Panc1 (cell line): Measurements from ENCODE around the gene PTPRH. TPM values are rescaled to one million over a fixed set of nuclear protein-coding genes. Genes with fewer than 3 reads are reported as not detected.

Experiments
- ATAC-seq: fragments of 200-7000 bp; cut with Tn5 transposase; 2 replicates; pipeline ENCODE4 v1.9.1; 2020; ENCODE audit warnings: mild to moderate bottlenecking, moderate library complexity
- BruUV-seq: library from RNA; stranded (reverse); fragments of 400-500 nt; replicated peaks from 2 replicates; lab custom pipeline; 2021; lab: Mats Ljungman, UMichigan
- CTCF ChIA-PET: fragments of 300-600 bp; sonication (Branson Sonifier 250); formaldehyde crosslinking; loops from one replicate; lab custom pipeline; 2022; ENCODE audit warnings: antibody characterized with exemption; lab: Charles Lee
- POLR2A ChIA-PET: fragments of 300-600 bp; sonication (Branson Sonifier 250); formaldehyde crosslinking; loops from one replicate; lab custom pipeline; 2022; ENCODE audit warnings: antibody characterized with exemption; lab: Charles Lee
- DNase-seq: peaks from one replicate; pipeline ENCODE4 v3.0.0-alpha.2; 2010; ENCODE audit warnings: low read depth, low spot score
- H3K27ac ChIP-seq: 2 replicates; pipeline ENCODE4 v1.5.1; 2011; ENCODE audit warnings: mild to moderate bottlenecking, low read length, inconsistent platforms
- H3K27me3 ChIP-seq: fragments of 200-500 bp; sonication (Bioruptor generic); 2 replicates; pipeline ENCODE4 v1.6.0; 2014; ENCODE audit warnings: low read length, inconsistent platforms; ENCODE audit not compliant: control insufficient read depth, insufficient read depth
- H3K36me3 ChIP-seq: fragments of 200-500 bp; sonication (Bioruptor generic); 2 replicates; pipeline ENCODE4 v1.5.1; 2014; ENCODE audit warnings: inconsistent platforms, mild to moderate bottlenecking, low read length, moderate library complexity; ENCODE audit not compliant: control insufficient read depth, insufficient read depth
- H3K4me1 ChIP-seq: 2 replicates; pipeline ENCODE4 v1.5.1; 2011; ENCODE audit warnings: inconsistent platforms, mild to moderate bottlenecking, low read length, moderate library complexity; ENCODE audit not compliant: control insufficient read depth, insufficient read depth
- H3K4me3 ChIP-seq, 2 experiments: 2 replicates each; pipeline ENCODE4 v1.5.1; 2011 to 2012; ENCODE audit warnings: low read depth in 2 of 2, low read length in 2 of 2, mild to moderate bottlenecking in 2 of 2, inconsistent platforms in 1 of 2, moderate library complexity in 1 of 2
- H3K9me3 ChIP-seq: fragments of 200-500 bp; sonication (Bioruptor generic); 2 replicates; pipeline ENCODE4 v1.5.1; 2014; ENCODE audit warnings: low read depth, mild to moderate bottlenecking, inconsistent platforms, low read length, moderate library complexity; ENCODE audit not compliant: control insufficient read depth, insufficient read depth
- POLR2AphosphoS5 ChIP-seq: IDR thresholded peaks from 2 replicates; pipeline ENCODE4 v1.6.1; 2012; ENCODE audit warnings: mild to moderate bottlenecking, low read depth, low read length, moderate library complexity
- SIN3A ChIP-seq: IDR thresholded peaks from 2 replicates; pipeline ENCODE4 v1.6.1; 2012; ENCODE audit warnings: low read depth, mild to moderate bottlenecking, low read length, moderate library complexity, borderline replicate concordance; ENCODE audit not compliant: insufficient read depth
- TCF7L2 ChIP-seq: IDR thresholded peaks from 2 replicates; pipeline ENCODE4 v1.6.1; 2011; ENCODE audit warnings: mild to moderate bottlenecking, low read depth, low read length, inconsistent platforms
- in situ Hi-C: cut with HindIII; loops from 2 replicates; pipeline ENCODE4 v1.10.0; 2016; ENCODE audit warnings: low sequenced_read_pairs, low pct_unique_long_range_greater_than_20kb
- intact Hi-C: fragments of 100-400 bp; cut with micrococcal nuclease; formaldehyde crosslinking; loops from one replicate; pipeline ENCODE4 v1.10.0; 2022; ENCODE audit not compliant: unreplicated experiment
- total RNA-seq: library from RNA; stranded (reverse); gene quantifications from one replicate; pipeline ENCODE4 v1.2.1, GENCODE V29; 2021; ENCODE audit not compliant: unreplicated experiment
- TF ChIP-seq, protein P1 (sequence below): fragments of 450-650 bp; IDR thresholded peaks from 2 replicates; pipeline ENCODE4 v1.5.1; 2017; ENCODE audit warnings: mild to moderate bottlenecking
- TF ChIP-seq, protein P2 (sequence below), 2 experiments: IDR thresholded peaks; 2 replicates each; pipeline ENCODE4 v1.6.1; 2011 to 2012; ENCODE audit warnings: low read depth in 2 of 2, control low read depth in 1 of 2, low read length in 1 of 2, mild to moderate bottlenecking in 1 of 2, moderate library complexity in 1 of 2; ENCODE audit not compliant: insufficient read depth in 1 of 2

Gene PTPRH
- total RNA-seq, 1 experiment from 2014 or later: 42.8 TPM

DNA sequence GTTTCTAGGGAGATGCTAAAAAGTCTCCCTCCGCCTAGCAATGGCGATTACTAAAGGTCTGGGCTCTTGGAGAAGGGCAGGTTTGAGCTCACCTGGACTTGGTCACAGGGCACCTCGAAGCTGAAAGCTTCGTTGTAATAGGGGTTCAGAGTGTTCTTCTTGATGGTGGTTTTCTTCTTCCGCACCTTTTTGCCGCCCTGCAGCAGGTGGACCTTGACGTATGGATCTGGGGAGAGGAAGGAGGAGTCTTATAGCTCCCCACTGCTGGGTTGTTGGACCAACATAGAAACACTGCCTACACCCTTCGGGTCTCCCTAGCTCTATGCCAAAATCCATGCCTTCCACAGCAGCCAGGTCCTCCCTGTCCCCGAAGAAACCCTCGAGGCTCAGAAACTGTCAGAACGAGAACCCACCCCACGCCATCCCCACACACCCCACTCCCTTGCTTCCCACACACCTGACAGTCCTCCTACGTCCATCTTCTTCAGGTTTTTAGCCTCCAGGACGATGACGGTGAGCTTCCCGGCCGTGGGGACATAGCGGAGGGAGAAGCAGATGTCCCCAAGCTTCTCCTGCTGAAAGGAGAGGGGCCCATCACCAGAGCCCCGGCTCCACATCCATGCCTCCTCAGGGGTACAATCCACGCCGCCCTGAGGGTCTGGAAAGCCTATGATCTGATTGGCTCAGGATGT is 34.7 kb downstream of the PTPRH start:
- no peaks in the 10 kb centered on the region for H3K36me3 ChIP-seq
- H3K4me3 ChIP-seq: peak overlapping the region; percentile 8 to 61; a peak in 2 of 4 replicates
- in situ Hi-C loops (no loop called here), intact Hi-C loops (no loop called here)
- TF ChIP-seq TCF7L2 (no peak), POLR2AphosphoS5 (no peak)
- no peaks in the 10 kb centered on the region for H3K9me3 ChIP-seq
- DNase-seq (no peak), ATAC-seq (no peak)
- peaks cover 8% of the 10 kb centered on the region; the same call in 1 of the 2 replicates for H3K4me1 ChIP-seq
- peak overlapping the region; percentile 41; the same call in 1 of the 2 replicates for H3K27ac ChIP-seq
- ChIA-PET CTCF (interaction anchor here (0.5 to 0.8 kb wide), 3 partner anchors 14 to 33 kb away, joined by 3 to 8 read pairs (median 6); no protein-coding TSS in a partner anchor), POLR2A (no interaction called here)
- H3K27me3 ChIP-seq: no peaks in the 10 kb centered on the region
- no TSS peak for BruUV-seq

DNA sequence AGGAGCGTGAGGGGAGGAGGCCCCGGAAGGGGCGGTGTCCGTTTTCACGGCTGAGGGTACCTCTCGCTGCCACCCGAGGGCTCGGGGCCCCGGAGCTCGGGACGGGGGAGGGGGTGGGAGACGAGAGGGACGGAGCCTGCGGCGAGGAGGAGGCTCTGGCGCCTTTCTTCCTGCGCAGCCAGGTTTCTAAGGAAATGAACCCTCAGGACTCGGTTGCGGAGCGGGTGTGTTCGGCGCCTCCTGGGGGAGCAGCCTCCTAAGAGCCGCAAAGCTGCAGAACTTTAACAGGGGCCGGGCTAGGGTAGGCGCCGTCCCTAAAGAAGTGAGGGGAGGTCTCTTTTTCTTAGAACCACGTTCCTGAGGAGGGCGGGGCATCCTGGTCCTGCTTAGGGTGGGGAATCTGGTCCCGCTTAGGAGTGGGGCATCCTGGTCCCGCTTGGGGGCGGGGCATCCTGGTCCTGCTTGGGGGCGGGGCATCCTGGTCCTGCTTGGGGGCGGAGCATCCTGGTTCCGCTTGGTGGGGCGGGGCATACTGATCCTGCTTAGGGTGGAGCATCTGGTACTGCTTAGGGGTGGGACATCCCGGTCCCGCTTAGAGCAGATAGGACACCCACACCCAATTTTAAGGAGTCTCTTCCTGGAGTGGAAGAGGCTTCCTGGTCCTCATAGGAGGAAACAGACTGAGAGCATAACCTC is 35.4 kb downstream of the PTPRH start:
- H3K36me3 ChIP-seq: no peaks in the 10 kb centered on the region
- H3K27ac ChIP-seq: peak overlapping the region; percentile 80
- CTCF ChIA-PET: interaction anchor here (0.5 to 1.0 kb wide), 3 partner anchors 14 to 32 kb away, joined by 6 to 22 read pairs (median 8); no protein-coding TSS in a partner anchor
- no TSS peak for BruUV-seq
- intact Hi-C loops (no loop called here), in situ Hi-C loops (no loop called here)
- no peaks in the 10 kb centered on the region for H3K27me3 ChIP-seq
- peaks cover 8% of the 10 kb centered on the region; the same call in 1 of the 2 replicates for H3K4me1 ChIP-seq
- peak overlapping the region; percentile 61 to 79 for H3K4me3 ChIP-seq
- POLR2A ChIA-PET: interaction anchor here (0.7 kb wide), 1 partner anchor 35 kb away, joined by 3 read pairs; the partner anchor contains the start of gene PTPRH
- no peaks in the 10 kb centered on the region for H3K9me3 ChIP-seq
- DNase-seq (peak; percentile 54), ATAC-seq (peak; percentile 92)
- TF ChIP-seq POLR2AphosphoS5 (0 out of 2 replicates have a peak, but pooled peaks have one; percentile 44), TCF7L2 (no peak), SIN3A (0 out of 2 replicates have a peak, but pooled peaks have one; percentile 71)
- TF ChIP-seq, protein P1, sequence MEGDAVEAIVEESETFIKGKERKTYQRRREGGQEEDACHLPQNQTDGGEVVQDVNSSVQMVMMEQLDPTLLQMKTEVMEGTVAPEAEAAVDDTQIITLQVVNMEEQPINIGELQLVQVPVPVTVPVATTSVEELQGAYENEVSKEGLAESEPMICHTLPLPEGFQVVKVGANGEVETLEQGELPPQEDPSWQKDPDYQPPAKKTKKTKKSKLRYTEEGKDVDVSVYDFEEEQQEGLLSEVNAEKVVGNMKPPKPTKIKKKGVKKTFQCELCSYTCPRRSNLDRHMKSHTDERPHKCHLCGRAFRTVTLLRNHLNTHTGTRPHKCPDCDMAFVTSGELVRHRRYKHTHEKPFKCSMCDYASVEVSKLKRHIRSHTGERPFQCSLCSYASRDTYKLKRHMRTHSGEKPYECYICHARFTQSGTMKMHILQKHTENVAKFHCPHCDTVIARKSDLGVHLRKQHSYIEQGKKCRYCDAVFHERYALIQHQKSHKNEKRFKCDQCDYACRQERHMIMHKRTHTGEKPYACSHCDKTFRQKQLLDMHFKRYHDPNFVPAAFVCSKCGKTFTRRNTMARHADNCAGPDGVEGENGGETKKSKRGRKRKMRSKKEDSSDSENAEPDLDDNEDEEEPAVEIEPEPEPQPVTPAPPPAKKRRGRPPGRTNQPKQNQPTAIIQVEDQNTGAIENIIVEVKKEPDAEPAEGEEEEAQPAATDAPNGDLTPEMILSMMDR: no peak
- TF ChIP-seq, protein P2, sequence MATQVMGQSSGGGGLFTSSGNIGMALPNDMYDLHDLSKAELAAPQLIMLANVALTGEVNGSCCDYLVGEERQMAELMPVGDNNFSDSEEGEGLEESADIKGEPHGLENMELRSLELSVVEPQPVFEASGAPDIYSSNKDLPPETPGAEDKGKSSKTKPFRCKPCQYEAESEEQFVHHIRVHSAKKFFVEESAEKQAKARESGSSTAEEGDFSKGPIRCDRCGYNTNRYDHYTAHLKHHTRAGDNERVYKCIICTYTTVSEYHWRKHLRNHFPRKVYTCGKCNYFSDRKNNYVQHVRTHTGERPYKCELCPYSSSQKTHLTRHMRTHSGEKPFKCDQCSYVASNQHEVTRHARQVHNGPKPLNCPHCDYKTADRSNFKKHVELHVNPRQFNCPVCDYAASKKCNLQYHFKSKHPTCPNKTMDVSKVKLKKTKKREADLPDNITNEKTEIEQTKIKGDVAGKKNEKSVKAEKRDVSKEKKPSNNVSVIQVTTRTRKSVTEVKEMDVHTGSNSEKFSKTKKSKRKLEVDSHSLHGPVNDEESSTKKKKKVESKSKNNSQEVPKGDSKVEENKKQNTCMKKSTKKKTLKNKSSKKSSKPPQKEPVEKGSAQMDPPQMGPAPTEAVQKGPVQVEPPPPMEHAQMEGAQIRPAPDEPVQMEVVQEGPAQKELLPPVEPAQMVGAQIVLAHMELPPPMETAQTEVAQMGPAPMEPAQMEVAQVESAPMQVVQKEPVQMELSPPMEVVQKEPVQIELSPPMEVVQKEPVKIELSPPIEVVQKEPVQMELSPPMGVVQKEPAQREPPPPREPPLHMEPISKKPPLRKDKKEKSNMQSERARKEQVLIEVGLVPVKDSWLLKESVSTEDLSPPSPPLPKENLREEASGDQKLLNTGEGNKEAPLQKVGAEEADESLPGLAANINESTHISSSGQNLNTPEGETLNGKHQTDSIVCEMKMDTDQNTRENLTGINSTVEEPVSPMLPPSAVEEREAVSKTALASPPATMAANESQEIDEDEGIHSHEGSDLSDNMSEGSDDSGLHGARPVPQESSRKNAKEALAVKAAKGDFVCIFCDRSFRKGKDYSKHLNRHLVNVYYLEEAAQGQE (IDR thresholded peaks at IDR 0.05; ENCODE audit: insufficient read depth in 1 of 2, low read depth in 2 of 2, low read length in 1 of 2): no peak
